HEK293T (cell line): ENCODE measurements around the gene SLC5A10.

Source experiments
- CTCF ChIA-PET: fragments of 350-600 bp; formaldehyde crosslinking; extraction: SDS; loops from one replicate; lab custom pipeline; 2021; ENCODE audit warnings: antibody characterized with exemption, inconsistent platforms; lab: Yijun Ruan, JAX
- POLR2A ChIA-PET: fragments of 350-600 bp; formaldehyde crosslinking; extraction: SDS; loops from one replicate; lab custom pipeline; 2020; ENCODE audit warnings: antibody characterized with exemption, inconsistent platforms; lab: Yijun Ruan, JAX
- DNase-seq: peaks from one replicate; pipeline ENCODE4 v3.0.0; 2012; ENCODE audit warnings: mixed read lengths; ENCODE audit errors: extremely low spot score
- ARNT ChIP-seq: fragments of 450-650 bp; IDR thresholded peaks from 2 replicates; pipeline ENCODE4 v1.6.1; 2017; ENCODE audit warnings: mild to moderate bottlenecking
- BHLHE40 ChIP-seq: fragments of 450-650 bp; IDR thresholded peaks from 2 replicates; pipeline ENCODE4 v1.6.1; 2016; ENCODE audit warnings: mild to moderate bottlenecking, moderate library complexity, borderline replicate concordance
- CTBP1 ChIP-seq: fragments of 450-650 bp; IDR thresholded peaks from 2 replicates; pipeline ENCODE4 v1.6.1; 2016; ENCODE audit warnings: borderline replicate concordance
- ELF4 ChIP-seq: fragments of 450-650 bp; IDR thresholded peaks from 2 replicates; pipeline ENCODE4 v1.6.1; 2017; ENCODE audit warnings: antibody characterized with exemption
- FOXA1 ChIP-seq: fragments of 450-650 bp; IDR thresholded peaks from 2 replicates; pipeline ENCODE4 v1.6.1; 2016; ENCODE audit warnings: mild to moderate bottlenecking
- FOXK2 ChIP-seq: fragments of 450-650 bp; IDR thresholded peaks from 2 replicates; pipeline ENCODE4 v1.6.1; 2016; ENCODE audit warnings: mild to moderate bottlenecking
- FOXM1 ChIP-seq: fragments of 450-650 bp; IDR thresholded peaks from 2 replicates; pipeline ENCODE4 v1.6.1; 2017; ENCODE audit warnings: mild to moderate bottlenecking, borderline replicate concordance
- HDGF ChIP-seq: fragments of 450-650 bp; IDR thresholded peaks from 2 replicates; pipeline ENCODE4 v1.6.1; 2017; ENCODE audit warnings: antibody characterized with exemption, borderline replicate concordance
- L3MBTL2 ChIP-seq: fragments of 450-650 bp; conservative IDR thresholded peaks from 2 replicates; pipeline ENCODE4 v1.6.1; 2016; ENCODE audit warnings: mild to moderate bottlenecking
- LEF1 ChIP-seq: fragments of 450-650 bp; IDR thresholded peaks from 2 replicates; pipeline ENCODE4 v1.6.1; 2017; ENCODE audit warnings: mild to moderate bottlenecking, borderline replicate concordance
- NFRKB ChIP-seq: fragments of 450-650 bp; IDR thresholded peaks from 2 replicates; pipeline ENCODE4 v1.6.1; 2016; ENCODE audit warnings: mild to moderate bottlenecking, moderate library complexity
- SP1 ChIP-seq: fragments of 450-650 bp; IDR thresholded peaks from 2 replicates; pipeline ENCODE4 v1.6.1; 2017
- SUZ12 ChIP-seq: fragments of 450-650 bp; IDR thresholded peaks from 2 replicates; pipeline ENCODE4 v1.6.1; 2016; ENCODE audit warnings: mild to moderate bottlenecking
- TARDBP ChIP-seq: fragments of 450-650 bp; IDR thresholded peaks from 2 replicates; pipeline ENCODE4 v1.6.1; 2016
- ZNF384 ChIP-seq: fragments of 450-650 bp; IDR thresholded peaks from 2 replicates; pipeline ENCODE4 v1.6.1; 2016
- TF ChIP-seq, protein P1 (sequence below): fragments of 450-650 bp; IDR thresholded peaks from 2 replicates; pipeline ENCODE4 v1.6.1; 2016

The SLC5A10 gene

GRCh38 chr17:18990331-18990730 lies 38.4 kb downstream of the SLC5A10 start:
- CTCF ChIA-PET = interaction anchor here (1.0 kb wide), 1 partner anchor 29 kb away, joined by 4 read pairs; no protein-coding TSS in a partner anchor
- TF ChIP-seq TARDBP (no peak), BHLHE40 (no peak), SUZ12 (no peak), SP1 (no peak), ZNF384 (no peak), ARNT (no peak), ELF4 (no peak), L3MBTL2 (no peak), HDGF (no peak), FOXK2 (no peak), FOXA1 (no peak)
- POLR2A ChIA-PET = interaction anchor here (1.1 to 2.4 kb wide), 2 partner anchors 11 to 14 kb away, joined by 5 to 8 read pairs; partner anchors contain the start of gene FAM83G
- DNase-seq = no peak

GRCh38 chr17:18991531-18992315 lies 39.8 kb downstream of the SLC5A10 start:
- TF ChIP-seq NFRKB (no peak), ARNT (no peak), BHLHE40 (no peak), FOXM1 (no peak), SP1 (no peak), SUZ12 (no peak), L3MBTL2 (no peak), CTBP1 (no peak), TARDBP (no peak), HDGF (no peak)
- TF ChIP-seq, protein P1, sequence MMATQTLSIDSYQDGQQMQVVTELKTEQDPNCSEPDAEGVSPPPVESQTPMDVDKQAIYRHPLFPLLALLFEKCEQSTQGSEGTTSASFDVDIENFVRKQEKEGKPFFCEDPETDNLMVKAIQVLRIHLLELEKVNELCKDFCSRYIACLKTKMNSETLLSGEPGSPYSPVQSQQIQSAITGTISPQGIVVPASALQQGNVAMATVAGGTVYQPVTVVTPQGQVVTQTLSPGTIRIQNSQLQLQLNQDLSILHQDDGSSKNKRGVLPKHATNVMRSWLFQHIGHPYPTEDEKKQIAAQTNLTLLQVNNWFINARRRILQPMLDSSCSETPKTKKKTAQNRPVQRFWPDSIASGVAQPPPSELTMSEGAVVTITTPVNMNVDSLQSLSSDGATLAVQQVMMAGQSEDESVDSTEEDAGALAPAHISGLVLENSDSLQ = no peak
- ChIA-PET CTCF (no interaction called here), POLR2A (interaction anchor here (1.1 to 2.4 kb wide), 4 partner anchors 10 to 31 kb away, joined by 4 to 8 read pairs (median 4); partner anchors contain the start of gene FAM83G)
- DNase-seq = no peak

GRCh38 chr17:18992454-18993130 lies 40.6 kb downstream of the SLC5A10 start:
- ChIA-PET CTCF (no interaction called here), POLR2A (interaction anchor here (1.3 to 2.4 kb wide), 2 partner anchors 12 to 30 kb away, joined by 4 to 8 read pairs; partner anchors contain the start of gene FAM83G)
- no peak for DNase-seq
- TF ChIP-seq, protein P1 = no peak
- TF ChIP-seq FOXM1 (no peak), FOXA1 (no peak), HDGF (no peak), L3MBTL2 (no peak), LEF1 (no peak), CTBP1 (no peak), TARDBP (no peak), SP1 (no peak), NFRKB (no peak), SUZ12 (no peak), ARNT (no peak), BHLHE40 (no peak), ELF4 (no peak), FOXK2 (no peak), ZNF384 (no peak)

GRCh38 chr17:18993905-18994526 lies 42.1 kb downstream of the SLC5A10 start:
- TF ChIP-seq FOXM1 (no peak), ARNT (no peak), HDGF (no peak), SP1 (no peak), BHLHE40 (no peak), TARDBP (no peak), ZNF384 (no peak), SUZ12 (no peak), FOXK2 (no peak), NFRKB (no peak), FOXA1 (no peak), LEF1 (no peak)
- TF ChIP-seq, protein P1 = no peak
- no peak for DNase-seq
- ChIA-PET POLR2A (no interaction called here), CTCF (no interaction called here)

DNA sequence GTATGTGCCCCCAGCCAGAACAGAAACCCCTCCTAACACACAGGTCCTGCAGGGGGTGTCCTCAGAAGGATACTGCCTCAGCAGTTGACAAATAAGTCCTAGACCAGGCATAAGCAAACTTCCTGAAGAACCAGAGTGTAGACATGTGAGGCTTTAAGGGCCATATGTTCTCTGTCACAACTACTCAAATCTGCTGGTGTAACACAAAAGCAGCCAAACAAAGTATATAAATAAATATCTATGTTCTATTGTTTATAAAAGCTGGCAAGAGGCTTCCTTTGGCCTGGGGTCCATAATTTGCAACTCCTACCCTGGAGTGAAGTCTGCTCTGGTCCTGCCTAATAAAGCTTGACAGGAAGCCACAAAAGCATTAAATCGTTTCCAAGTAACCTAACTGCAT lies 42.7 kb downstream of the SLC5A10 start:
- DNase-seq = no peak
- TF ChIP-seq L3MBTL2 = no peak
- TF ChIP-seq FOXK2 = no peak
- TF ChIP-seq LEF1 = no peak
- TF ChIP-seq ARNT = no peak
- no peak for TF ChIP-seq ZNF384
- TF ChIP-seq, protein P1 = no peak
- no peak for TF ChIP-seq CTBP1
- TF ChIP-seq SP1 = no peak
- no peak for TF ChIP-seq FOXM1
- CTCF ChIA-PET = no interaction called here
- POLR2A ChIA-PET = interaction anchor here (1.0 kb wide), 1 partner anchor 13 kb away, joined by 4 read pairs; no protein-coding TSS in a partner anchor
